Sciatic nerve (tissue), 2 donors: Measurements from ENCODE around the gene MLYCD. TPM values are rescaled to one million over a fixed set of nuclear protein-coding genes. Genes with fewer than 3 reads are reported as not detected.

Experiments used
- ATAC-seq: fragments of 200-7000 bp; cut with Tn5 transposase; one replicate; pipeline ENCODE4 v1.9.1; 2020; ENCODE audit warnings: mild to moderate bottlenecking, moderate library complexity
- DNase-seq: peaks from one replicate; pipeline ENCODE4 v3.0.0-alpha.2; 2020; ENCODE audit warnings: low spot score
- intact Hi-C: fragments of 100-400 bp; cut with DNase I; formaldehyde crosslinking; loops from one replicate; pipeline ENCODE4 v1.14.2; 2022
- total RNA-seq: library from RNA; stranded (reverse); fragmentation: NEBNext Ultra II Directional; extraction: Animal tissue kit (Norgen Biotek cat#: 25700); gene quantifications from one replicate; pipeline ENCODE4 v1.2.1, GENCODE V29; 2021
- donor health status: DM: no; HTN: no; CAD: no.
- donor health status: DM: no; HTN: no; CAD: no.

Gene MLYCD
- total RNA-seq, result 8.2 TPM

DNA sequence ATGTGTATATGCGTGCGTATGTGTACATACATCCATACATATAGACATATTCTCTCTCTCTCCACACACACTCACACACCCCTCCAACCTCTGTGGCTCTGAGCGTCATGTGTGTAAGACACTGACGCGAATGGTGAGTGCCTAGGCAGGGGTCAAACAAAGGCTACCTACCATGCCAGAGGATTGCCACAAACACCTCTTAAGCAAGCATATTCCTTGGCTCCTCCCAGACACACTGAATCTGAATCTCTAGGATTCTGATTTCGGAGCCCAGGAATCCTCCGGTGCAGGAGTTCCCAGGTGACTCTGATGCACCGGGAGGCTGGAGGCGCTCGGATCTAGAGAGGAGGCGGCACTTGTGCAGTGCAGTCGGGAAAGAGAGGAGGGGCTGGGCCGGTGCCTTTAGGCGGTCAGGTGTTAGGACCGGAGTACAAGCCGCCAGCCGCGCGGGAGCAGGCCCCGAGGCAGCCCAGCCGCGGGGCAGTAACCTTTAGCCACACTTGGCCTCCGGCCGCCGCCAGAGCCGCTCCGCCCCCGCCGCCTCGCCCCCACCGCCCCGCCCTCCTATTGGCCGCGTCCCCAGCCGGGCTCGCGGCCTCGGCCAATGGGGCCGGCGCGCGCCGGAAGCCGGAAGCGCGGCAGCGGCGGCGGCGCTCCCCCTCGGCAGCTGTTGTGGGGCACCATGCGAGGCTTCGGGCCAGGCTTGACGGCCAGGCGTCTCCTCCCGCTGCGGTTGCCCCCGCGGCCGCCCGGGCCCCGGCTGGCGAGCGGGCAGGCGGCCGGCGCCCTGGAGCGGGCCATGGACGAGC lies at the start of gene MLYCD:
MLYCD (plus strand) TSS at position 653 of the 809 bp plus-strand sequence; CDS start at position 683, 30 bp downstream.
- ATAC-seq (peak; percentile 96), DNase-seq (peak; percentile 92)
- intact Hi-C loops, result no loop called here

DNA sequence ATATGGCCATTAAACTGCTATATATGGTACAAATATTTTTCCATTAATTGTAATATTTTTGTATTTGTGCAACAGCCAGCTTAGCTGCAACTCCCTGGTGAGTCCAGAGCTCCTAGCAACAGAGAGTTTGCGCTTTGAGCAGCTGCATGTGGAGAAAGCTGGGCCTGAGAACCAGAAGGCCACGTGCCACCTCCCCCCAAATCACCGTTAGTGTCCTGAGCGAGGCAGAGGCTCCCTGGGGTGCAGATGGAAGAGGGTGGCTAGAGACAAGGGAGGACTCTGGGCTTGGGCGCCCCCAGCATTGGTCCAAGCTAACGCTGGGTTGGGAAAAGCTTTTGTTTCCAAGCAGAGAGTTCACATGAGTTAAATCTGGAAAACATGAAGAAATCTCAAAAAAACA lies 49.5 kb upstream of the MLYCD start:
- ATAC-seq (peak; percentile 64), DNase-seq (no peak)
- intact Hi-C loops, result no loop called here

DNA sequence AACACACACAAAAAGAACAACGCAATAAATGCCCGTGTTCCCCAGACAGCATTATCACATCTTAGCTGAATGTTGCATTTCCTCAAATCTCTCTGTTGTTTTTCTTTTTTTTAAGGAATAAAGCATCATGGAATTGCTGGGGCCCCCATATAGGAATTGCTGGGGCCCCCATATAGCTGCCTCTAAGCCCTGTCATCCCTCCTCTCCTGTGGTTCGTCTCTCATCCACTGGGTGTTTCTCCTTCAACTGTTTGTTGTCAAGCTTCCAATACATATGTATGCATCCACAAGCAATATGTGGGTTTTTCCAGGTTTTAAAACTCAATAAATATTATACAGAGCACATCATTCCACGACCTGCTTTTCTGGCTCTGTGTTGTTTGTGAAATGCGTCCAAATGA lies 48.0 kb upstream of the MLYCD start:
- ATAC-seq (no peak), DNase-seq (no peak)
- intact Hi-C loops, result no loop called here

DNA sequence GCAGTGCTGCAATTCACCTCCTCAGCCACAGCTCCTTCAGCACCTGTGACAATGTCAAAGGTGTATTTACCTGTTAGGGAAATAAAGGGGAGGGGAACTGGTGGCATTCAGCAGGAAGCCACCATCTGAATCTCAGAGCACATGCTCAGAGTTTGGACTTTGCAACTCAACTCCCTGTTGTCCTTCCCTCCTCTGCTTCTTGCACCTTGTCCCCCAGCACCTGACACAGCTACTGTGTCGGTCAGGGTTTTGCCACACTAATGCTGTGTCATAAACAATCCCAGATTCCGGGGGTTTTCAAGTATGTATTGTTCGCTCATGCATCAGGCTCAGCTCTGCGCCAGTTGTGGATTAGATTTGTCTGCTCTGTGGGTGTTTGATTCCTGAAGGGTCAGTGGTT lies 47.4 kb upstream of the MLYCD start:
- DNase-seq, result no peak
- intact Hi-C loops, result no loop called here
- no peak for ATAC-seq

DNA sequence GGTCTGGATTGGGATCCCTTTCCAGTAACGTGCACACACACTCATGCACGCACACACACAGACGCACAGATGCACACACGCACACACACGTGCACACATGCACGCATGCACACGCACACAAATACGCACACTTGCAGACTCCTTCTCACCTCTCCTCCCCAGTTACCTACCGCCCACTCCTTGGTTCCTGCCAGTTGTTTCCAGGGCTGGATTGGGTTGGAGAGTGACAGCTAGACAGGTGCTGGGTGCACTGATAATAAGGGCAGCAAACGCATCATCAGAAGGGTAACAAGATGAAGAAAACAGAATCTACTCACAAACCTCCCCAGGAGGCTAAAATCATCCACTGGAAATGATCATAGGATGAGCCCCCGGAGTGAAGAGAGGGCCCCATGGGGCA lies 46.1 kb upstream of the MLYCD start:
- intact Hi-C loops, result no loop called here
- ATAC-seq (no peak), DNase-seq (no peak)

DNA sequence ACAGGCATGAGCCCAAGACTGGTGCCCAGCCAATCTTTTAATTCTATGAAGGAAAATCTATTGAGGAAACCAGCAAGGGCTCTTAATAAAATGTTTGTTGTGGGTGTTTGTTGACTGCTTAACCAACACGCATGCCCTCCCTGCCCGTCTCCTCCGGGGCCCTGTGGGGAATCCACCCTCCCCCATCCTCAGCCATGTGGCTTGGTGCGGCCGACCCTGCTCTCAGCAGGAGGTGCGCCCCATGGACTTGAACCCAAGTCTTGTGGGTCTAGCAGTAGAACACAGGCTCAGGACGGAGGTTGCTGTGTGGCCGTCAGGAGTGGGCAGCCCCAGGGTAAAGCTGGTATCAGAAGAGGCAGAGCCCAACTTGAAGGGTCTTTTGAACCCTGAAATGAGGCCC lies 45.1 kb upstream of the MLYCD start:
- intact Hi-C loops, result no loop called here
- no peak for DNase-seq
- ATAC-seq, result no peak

DNA sequence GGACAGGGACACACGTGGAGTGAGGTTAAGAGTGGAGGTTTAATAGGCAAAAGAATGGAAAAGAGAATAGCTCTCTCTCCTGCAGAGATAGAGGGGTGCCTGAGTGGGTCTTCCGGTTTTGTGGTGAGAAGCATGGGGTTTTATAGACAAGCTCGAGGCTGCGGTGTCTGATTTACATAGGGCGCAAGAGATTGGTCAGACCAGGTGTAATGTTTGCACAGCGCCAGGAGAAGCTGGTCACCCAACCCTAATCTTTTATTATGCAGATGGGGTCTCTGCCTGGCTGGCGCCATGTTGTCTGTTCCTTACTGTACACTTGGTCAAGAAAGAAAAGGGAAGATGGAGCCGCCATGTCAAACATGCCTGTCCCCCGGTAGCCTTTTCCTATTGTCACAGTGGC lies 44.5 kb upstream of the MLYCD start:
- DNase-seq (no peak), ATAC-seq (no peak)
- intact Hi-C loops, result no loop called here

DNA sequence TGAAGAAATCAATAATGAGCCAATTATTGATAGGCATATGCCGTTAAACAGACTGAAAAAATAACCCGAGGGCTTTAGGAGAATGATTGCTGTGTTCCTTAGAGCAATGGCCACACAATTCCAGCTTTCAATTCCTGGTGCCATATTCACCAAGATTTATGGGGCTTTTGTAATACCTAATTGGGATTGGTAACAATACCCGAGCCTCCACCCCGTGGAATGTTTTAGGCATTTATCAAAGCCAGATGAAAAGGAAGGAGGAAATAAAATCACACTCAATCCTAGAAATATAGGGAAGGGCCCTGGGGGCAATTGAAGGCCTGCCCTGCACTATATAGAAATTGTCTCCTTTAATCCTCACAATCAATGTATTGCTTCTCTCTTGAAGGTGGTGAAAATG lies 42.1 kb upstream of the MLYCD start:
- ATAC-seq, result no peak
- no peak for DNase-seq
- intact Hi-C loops, result no loop called here

DNA sequence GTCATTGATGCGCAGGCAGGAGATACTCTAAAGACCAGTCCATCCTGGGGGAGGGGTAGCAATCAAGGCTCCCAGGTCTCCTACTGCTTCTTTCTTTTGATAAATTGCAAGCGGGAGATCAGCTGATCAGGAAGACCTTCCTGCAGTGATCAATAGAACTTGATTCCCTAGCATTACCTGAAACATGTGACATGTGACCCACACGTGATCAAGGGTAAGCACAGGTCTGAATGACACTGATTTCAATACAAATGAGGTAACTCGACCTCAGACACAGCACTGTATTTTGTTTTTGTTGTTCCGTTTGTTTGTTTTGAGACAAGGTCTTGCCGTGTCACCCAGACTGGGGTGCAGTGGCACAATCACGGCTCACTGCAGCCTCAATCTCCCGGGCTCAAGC lies 39.6 kb upstream of the MLYCD start:
- ATAC-seq (no peak), DNase-seq (no peak)
- intact Hi-C loops, result no loop called here

DNA sequence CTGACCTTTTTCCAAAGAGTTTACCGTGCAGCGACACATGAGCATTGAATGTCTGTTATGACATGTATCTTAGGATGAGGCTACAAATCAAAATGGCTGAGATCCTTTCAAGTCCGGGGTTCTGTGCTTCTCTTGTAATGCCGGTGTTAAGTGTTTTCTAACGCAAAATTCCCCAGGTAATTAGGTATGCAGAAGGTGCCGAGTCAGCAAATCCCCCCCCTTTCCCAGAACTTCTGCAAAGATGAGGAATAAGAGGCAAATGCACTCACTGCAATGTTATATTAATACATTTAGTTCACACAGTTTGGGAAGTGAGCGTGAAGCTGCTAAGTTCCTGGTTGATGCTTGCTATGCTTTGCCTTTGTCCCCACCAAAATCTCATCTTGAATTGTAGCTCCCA lies 36.3 kb upstream of the MLYCD start:
- ATAC-seq (no peak), DNase-seq (no peak)
- intact Hi-C loops, result no loop called here

DNA sequence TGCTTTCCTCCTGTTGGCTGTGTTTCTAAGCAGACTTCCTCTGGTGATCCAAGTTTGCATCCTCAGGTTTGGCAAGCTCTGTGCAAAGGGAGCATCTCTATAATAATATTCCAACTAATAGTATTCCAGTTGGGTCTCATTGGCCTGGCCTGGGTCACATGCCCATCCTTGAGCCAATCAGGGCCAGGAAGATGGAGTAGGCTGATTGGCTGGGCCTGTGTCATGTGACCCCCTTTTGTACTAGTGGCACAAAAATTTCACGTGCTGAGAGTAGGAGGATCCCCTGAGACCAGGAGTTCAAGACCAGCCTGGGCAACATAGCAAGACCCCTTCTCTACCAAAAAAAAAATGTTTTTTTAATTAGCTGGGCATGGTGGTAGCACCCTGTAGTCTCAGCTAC lies 35.2 kb upstream of the MLYCD start:
- no peak for ATAC-seq
- no peak for DNase-seq
- intact Hi-C loops, result no loop called here

DNA sequence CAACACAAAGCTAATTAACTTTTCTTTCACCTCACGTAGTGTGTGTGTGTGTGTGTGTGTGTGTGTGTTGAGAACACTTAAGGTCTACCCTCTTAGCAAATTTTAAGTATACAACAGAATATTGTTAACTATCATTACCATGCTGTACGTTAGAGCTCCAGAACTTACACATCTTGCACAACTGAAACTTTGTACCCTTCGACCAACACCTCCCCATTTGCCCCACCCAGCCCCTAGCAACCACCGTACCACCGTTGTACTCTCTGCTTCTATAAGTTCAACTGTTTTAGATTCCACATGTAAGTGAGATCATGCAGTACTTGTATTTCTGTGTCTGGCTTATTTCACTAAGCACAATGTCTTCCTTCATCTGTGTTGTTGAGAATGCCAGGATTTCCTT lies 28.1 kb upstream of the MLYCD start:
- no peak for DNase-seq
- intact Hi-C loops, result no loop called here
- no peak for ATAC-seq

DNA sequence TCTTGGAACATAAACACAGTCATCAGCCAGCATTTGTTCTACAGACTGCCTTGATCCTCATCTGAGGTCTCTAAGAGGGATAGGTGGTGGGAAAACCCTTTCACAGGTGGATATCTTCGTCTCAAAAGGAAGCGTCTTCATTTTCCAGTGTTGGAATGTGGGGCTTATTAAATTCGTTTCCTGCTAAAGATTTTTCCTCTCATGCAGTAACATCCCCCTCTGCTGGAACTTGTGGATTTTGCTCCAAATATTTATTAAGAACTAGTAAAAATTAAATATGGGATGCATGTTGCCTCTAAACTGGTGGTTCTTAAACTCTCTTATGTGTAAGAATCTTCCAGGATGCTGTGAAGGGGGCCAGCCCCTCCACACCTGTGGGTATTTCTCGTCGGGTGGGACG lies 20.1 kb upstream of the MLYCD start:
- DNase-seq (no peak), ATAC-seq (no peak)
- intact Hi-C loops, result no loop called here

DNA sequence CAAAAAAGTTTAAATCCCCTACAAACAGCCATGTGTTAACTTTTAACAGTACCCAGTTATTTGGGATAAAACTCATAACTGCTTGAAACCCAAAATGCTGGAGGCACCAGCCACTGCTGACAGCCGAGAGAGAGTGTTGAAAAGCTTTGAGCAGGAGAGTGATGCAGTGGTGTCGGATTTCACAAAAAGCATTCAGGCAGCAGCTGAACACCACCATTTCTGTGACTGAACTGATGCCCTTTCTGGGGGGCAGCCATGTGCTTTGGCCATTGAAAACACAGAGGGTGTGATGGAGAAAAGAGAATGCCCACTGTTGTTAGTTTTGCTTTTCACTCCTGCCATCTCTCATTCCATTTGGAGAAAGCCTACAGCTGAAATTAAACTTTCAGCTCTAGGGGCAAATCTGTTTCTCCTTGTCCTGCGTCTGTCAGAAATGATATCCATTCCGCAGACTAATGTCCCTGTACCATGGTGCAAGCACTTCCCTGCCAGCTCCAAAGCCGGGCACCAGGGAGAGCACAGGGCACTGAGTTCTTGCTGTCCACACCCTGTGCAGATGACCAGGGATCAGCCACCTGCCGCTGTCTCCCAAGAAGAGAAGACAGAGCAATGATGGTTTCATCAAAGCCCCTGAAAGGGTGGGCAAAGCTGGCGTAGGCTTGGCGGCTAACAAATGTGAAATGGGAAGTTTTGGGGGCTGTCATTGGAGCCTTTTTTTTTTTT lies 16.6 kb upstream of the MLYCD start:
- no peak for ATAC-seq
- no peak for DNase-seq
- intact Hi-C loops, result loop anchor here (10.0 kb wide), 1 partner anchor 58 kb away; no protein-coding TSS in a partner anchor

DNA sequence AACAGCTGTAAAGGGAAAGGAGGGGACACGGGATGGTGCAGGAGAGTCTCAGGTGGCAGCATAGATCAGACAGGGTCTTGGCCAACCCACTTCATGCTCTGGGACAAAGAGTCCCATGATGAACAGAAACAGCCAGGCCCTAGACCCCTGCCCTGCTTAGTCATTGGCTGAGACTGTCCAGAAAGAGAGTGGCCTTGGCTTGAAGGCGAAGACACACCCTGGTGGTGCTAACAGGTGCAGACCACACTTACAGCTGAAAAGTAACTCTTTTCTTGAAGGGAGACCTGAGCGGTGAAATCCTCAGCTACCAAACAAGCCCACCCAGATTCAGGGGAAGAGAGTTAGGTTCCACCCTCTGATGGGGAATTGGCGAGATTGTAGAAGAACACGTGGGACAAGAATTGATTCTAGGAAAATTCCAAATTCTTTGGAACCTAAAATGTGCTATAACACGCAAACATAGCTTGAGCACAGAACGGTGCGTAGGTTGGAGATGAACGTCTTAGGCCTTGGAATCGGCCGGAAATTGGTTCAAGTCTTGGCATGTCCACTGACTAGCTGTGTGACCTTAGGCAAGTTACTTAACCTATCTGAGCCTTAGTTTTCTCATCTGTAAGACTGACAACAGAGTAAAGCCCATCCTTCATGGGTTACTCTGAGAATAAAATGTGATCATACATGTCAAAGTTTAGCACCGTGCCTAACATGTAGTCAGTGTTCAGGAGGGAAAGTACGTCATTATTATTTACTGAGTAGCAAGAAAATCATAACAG lies 12.5 kb upstream of the MLYCD start:
- intact Hi-C loops, result loop anchor here (10.0 kb wide), 1 partner anchor 62 kb away; no protein-coding TSS in a partner anchor
- ATAC-seq, result no peak
- DNase-seq, result no peak

DNA sequence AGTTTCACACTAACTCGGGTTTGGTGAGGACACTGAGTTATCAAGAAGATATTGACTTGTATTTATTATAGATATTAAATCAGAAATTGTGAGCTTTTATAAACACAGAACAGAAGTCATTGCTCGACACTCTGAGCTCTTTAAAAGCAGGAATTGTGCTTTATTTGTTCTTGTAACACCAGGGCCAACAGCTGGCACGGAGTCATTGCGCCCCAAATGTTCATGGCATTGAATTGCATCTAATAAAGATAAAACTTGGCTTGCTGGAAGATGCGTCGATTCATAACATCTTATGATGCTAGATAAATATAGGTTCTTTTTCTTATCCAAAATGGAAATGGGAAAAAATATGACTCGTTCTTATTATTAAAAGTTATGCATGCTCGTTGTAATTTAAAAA lies 11.8 kb upstream of the MLYCD start:
- ATAC-seq (no peak), DNase-seq (no peak)
- intact Hi-C loops, result loop anchor here (10.0 kb wide), 1 partner anchor 62 kb away; no protein-coding TSS in a partner anchor

DNA sequence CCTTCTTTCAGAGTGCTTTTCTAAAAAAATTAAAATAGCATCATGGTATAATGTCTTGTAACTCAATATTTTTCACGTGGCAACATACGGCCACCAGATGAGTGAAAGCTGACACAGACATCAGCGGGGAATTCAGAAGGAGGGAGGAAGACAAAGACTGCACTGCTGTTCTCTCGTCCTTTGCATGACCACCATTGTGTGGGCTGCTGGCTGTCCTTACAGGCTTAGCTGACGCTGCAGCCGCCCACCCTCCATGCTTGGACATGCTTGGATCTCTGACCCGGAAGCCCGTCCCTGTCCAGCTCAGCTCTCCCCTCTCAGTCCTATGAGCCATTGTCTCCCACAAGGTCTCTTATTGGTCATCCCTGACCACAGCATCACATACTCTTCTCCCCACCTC lies 11.4 kb upstream of the MLYCD start:
- ATAC-seq, result no peak
- intact Hi-C loops, result loop anchor here (10.0 kb wide), 1 partner anchor 63 kb away; no protein-coding TSS in a partner anchor
- DNase-seq, result peak; percentile 64

DNA sequence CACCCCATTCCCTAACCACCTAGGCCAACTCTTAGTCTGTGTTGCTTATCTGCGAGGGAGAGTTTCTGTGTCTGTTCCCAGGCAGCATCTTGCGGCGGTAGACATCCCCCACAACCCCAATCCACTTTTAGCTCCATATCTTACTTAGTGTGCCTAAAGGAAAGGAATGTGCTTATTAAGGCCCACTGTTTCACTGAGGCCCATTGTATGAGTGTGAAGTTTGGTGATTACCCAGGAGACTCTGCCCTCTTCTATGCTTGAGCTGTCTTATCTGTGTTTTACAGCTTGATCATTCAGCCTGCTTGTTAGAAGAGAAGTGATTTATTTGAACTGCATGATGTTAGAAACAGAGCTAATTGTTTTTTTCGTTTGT lies 10.3 kb upstream of the MLYCD start:
- no peak for ATAC-seq
- no peak for DNase-seq
- intact Hi-C loops, result loop anchor here (10.0 kb wide), 1 partner anchor 64 kb away; no protein-coding TSS in a partner anchor

DNA sequence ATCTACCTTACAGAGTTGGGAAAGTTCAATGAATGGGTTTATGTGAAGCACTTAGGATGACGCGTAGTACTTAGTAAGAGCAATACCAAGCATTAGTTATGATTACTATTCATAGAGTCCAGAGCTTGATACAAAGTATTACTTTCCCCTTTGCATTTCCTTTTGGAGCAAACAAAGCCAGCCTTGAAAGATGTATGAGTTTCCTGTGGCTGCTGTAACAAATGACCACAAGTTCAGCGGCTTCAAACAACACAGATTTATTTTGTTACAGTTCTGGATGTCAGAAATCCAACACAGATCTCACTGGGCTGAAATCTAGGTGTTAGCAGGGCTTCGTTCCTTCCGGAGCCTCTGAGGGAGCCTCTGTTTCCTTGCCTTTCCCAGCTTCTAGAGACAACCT lies 8.6 kb upstream of the MLYCD start:
- no peak for ATAC-seq
- intact Hi-C loops, result no loop called here
- DNase-seq, result no peak

DNA sequence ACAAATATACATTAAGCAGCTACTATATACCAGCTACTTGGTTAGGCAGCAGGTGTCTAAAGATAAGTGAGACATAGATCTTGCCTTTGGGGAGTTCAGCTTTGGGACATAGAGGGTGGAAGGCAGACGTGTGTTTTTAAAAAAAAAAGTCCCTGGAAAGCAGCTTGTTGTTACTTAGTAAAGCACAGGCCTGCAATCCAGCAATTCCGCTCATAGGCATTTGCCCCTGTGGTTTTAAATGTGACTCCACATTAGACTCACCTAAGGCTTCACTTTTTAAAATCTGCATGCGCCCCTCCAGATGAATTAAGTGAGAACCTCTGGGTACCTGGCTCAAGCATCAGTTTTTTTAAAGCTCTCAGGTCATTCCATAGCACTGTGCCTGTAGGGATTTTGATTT lies 7.2 kb upstream of the MLYCD start:
- ATAC-seq (no peak), DNase-seq (no peak)
- intact Hi-C loops, result no loop called here
